Heart left ventricle (tissue), 13 donors: Measurements from ENCODE around the gene VIT.

ENCODE experiments used
- POLR2A ChIP-seq, 2 donors: fragments of 450-650 bp; IDR thresholded peaks; one replicate each; pipeline ENCODE4 v1.6.1; 2017; ENCODE audit warnings: antibody characterized with exemption in 2 of 2, mild to moderate bottlenecking in 2 of 2, moderate library complexity in 2 of 2
- TF ChIP-seq, protein P1 (sequence below), 12 donors: fragments of 200-600 bp; sonication (generic) in 4 of 12; IDR thresholded peaks; one replicate each; pipeline versions ENCODE4 v1.5.0 to v1.8.0; 2018 to 2022; ENCODE audit warnings: antibody characterized with exemption in 12 of 12, mild to moderate bottlenecking in 5 of 12
- donor health status: ischemic (EF 13 %, LVEDD 7.1; RV severe dilation, severe dysfunction).
- donor health status: DM: no; HTN: yes; CAD: no.
- donor health status: DM: no; HTN: no; CAD: no.
- donor health status: ischemic (EF 25% LVEDD 6.9; RV normal size, moderate dysfunction).
- donor health status: ischemic (EF 25% LVEDD 5.7; RV mildly dilated, moderate dysfunction).
- donor health status: ischemic (EF 35%, LVEDD 5.7; RV mildly dilated, moderate dysfunction).
- donor health status: nonischemic (EF 11% LVEDD 7.7; RV severe dilation, severe dysfunction).
- donor health status: DM: yes; HTN: yes; CAD: no.
- donor health status: PGD.
- donor health status: ischemic (EF 29% LVEDD 5.4; RV normal size, mild dysfunction).
- donor health status: nonischemic (EF 23%, LVEDD 6.1; RV moderate dilation, normal function).

DNA sequence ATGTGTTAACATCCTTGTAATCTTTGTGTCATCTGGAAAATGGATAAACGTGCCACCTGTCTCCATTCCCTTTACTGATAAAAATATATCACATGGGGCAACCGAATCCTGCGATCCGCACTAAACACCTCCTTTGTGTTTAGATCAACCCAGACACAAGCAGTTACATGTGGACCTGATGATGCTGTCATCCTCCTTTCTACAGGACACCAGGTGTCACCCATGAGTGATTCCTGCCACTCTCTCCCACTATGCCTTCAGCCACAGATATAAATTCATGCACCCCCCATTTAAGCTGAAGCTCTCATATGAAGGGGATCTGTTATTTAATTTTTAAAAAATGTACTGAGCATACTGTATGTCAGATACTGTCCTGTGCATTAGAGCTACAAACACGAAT lies 81.3 kb downstream of the VIT start:
- TF ChIP-seq POLR2A (IDR thresholded peaks at IDR 0.05), result no peak
- TF ChIP-seq, protein P1, sequence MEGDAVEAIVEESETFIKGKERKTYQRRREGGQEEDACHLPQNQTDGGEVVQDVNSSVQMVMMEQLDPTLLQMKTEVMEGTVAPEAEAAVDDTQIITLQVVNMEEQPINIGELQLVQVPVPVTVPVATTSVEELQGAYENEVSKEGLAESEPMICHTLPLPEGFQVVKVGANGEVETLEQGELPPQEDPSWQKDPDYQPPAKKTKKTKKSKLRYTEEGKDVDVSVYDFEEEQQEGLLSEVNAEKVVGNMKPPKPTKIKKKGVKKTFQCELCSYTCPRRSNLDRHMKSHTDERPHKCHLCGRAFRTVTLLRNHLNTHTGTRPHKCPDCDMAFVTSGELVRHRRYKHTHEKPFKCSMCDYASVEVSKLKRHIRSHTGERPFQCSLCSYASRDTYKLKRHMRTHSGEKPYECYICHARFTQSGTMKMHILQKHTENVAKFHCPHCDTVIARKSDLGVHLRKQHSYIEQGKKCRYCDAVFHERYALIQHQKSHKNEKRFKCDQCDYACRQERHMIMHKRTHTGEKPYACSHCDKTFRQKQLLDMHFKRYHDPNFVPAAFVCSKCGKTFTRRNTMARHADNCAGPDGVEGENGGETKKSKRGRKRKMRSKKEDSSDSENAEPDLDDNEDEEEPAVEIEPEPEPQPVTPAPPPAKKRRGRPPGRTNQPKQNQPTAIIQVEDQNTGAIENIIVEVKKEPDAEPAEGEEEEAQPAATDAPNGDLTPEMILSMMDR (IDR thresholded peaks at IDR 0.05), result no peak
